Stimulated activated CD4-positive, alpha-beta T cell treated with anti-CD3 and anti-CD28 coated beads, Interleukin-4, amount 100 ng/mL, for 1 hour (primary cell): Measurements from ENCODE around the gene DFFB.

Experiments
- DNase-seq: peaks from one replicate; pipeline ENCODE4 v3.0.0-alpha.2; 2020

The DFFB gene

DNA sequence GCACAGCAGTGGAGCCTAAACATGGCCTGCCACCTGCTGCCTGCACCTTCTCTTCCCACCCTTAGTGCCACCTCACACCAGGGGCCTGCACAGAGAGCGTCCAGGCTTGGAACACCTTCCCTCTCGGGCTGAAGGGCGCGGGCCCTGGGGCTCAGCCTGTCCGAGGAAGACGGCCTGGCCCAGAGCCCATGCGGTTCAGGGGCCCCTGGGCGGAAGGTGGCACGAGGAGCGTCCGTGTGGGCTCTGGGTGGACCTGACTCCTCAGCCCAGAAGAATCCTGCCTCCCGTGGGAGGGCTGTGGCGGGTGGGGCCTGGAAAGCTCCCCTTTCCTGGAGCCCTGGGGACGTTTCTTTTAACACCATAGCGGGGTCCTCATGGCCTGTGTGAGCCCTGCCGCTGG, 19.4 kb downstream of the DFFB start:
- no peak for DNase-seq

DNA sequence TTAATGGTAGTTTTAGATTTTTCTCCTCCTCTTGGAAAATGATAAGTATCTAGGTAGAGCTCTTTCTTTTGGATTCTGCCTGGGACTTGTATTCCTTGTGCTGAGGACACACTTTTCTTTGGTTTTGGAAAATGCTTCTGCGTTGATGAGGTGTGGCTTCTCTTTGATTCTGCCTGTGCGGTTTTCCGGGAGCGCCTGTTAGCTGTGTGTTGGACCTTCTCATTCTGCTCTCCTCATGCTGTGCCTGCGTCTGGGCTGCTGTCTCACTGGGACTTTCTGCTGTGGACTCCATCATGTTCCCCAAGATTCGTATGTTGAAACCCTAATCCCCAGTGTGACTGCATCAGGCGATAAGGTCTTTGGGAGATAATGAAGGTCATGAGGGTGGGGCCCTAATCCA, 21.8 kb downstream of the DFFB start:
- DNase-seq: no peak

DNA sequence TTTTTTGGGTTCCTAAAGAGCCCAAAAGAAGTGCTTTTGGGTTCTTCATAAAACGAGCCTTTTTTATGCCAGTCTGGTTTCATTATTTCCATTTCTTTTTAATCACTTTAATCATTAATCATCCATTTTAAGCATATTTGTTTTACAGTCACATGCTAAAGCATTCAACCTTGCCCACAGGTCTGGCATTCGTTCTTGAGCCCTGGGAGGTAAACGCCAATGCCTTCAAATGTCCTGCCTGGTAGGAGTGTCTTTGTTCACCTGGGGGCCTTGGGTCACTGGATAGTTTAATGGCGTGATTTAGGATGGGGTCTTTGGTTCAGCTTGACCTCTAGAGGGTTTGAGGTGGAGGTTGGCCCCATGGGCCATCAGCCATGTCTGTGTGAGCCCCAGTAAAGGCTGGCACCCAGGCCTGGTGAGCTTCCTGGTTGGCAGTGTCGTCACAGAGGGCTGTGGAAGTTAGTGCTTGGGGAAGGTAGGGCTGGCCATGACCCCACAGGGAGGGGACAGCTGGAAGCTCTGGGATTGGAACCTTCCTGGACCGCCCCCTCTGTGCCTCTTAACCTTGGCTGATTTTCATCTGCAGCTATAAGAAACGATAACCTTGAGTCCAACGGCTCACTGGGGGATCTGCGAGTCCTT, 22.6 kb downstream of the DFFB start:
- no peak for DNase-seq

GRCh38 chr1:3880429-3881192, 23.3 kb downstream of the DFFB start:
- DNase-seq: no peak

GRCh38 chr1:3881193-3881480, 23.9 kb downstream of the DFFB start:
- DNase-seq: no peak

GRCh38 chr1:3883194-3883925, 26.1 kb downstream of the DFFB start:
- no peak for DNase-seq

GRCh38 chr1:3884966-3885365, 27.7 kb downstream of the DFFB start:
- DNase-seq: no peak

DNA sequence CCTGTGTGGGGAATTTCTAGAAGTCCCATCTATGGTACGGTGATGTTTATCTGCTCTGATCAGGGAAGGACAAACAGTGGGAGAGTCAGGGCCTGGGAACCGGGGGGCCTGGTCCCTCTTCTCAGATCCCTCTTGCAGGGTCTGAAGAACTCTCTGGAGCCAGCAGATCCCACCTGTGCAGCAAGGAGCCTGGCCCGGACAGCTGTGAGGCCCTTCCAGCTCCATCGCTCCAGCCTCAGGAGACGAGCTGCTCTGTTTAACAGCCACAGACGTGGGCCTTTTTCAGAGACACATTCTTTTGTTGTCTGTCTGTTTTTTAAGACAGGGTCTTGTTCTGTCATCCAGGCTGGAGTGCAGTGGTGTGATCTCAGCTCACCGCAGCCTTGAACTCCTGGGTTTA, 28.3 kb downstream of the DFFB start:
- DNase-seq: no peak

GRCh38 chr1:3886106-3886670, 28.9 kb downstream of the DFFB start:
- no peak for DNase-seq

GRCh38 chr1:3886691-3887090, 29.4 kb downstream of the DFFB start:
- no peak for DNase-seq

DNA sequence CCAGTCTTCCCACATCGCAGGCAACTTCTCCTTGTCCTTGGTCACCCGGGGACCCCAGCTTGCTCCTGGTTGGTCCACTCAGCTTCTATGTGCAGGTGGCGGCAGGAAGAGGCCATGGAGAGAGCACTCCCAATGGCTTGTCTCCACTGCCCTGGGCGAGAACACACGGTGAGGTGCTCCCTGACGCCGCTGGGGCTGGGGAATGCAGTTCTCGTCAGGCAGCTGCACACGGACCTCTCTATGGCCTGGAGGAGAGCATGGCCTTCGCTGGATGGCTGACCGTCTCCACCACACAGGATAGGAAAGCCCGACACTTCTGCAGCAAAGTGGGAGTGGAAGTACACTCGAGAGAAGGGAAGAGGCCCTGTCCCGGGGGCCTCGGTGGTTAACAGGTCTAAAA, 31.0 kb downstream of the DFFB start:
- no peak for DNase-seq

GRCh38 chr1:3889936-3890335, 32.7 kb downstream of the DFFB start:
- no peak for DNase-seq

DNA sequence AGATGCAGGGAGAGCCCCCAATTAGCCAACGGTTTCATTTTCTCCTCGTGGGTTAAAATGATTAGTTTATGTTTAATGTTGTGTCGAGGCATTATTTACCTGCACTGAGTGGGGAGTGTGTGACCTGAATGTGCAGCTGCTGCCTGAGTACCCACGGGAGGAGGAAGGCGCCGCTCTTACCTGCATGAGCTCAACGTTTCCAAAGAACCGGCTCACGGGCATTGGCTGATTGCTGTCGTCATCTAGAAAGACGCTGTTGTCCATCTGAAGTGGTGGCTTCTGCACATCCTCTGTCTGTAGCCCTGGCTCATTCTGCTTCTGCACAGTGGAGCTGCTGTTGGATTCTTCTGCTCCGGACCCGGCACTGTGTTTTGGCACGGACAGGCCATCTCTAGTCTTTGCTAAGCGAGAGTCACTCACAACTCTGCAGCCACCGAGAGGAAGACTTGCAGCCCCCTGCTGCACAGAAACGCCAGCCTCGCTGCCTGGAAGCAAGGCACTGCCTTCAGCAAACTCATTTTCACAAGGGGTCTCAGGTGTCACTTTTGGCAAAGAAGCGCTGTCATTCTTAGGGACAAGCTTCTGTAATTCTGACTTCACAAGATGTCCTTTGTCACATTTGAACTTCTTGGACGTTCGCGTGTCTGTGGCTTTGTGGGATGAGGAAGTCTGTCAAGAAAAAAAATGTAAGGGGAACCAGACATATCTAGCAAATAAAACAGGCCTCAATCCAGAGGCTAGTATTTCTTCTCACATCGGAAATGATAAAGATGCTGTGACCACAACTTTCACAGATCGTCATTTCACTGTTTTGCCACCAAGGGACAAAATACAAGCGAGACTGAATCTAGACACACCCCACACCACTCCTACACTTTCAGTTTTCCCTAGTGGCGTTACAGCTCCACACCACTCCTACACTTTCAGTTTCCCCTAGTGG, 33.4 kb downstream of the DFFB start:
- DNase-seq: no peak

GRCh38 chr1:3891329-3891865, 34.1 kb downstream of the DFFB start:
- DNase-seq: no peak

- no peak for DNase-seq
Observed at GRCh38 chr1:3892748-3893147, 35.5 kb downstream of the DFFB start.

GRCh38 chr1:3893190-3893589, 35.9 kb downstream of the DFFB start:
- DNase-seq: no peak

- DNase-seq: no peak
Observed at GRCh38 chr1:3894626-3895278, 37.5 kb downstream of the DFFB start.

DNA sequence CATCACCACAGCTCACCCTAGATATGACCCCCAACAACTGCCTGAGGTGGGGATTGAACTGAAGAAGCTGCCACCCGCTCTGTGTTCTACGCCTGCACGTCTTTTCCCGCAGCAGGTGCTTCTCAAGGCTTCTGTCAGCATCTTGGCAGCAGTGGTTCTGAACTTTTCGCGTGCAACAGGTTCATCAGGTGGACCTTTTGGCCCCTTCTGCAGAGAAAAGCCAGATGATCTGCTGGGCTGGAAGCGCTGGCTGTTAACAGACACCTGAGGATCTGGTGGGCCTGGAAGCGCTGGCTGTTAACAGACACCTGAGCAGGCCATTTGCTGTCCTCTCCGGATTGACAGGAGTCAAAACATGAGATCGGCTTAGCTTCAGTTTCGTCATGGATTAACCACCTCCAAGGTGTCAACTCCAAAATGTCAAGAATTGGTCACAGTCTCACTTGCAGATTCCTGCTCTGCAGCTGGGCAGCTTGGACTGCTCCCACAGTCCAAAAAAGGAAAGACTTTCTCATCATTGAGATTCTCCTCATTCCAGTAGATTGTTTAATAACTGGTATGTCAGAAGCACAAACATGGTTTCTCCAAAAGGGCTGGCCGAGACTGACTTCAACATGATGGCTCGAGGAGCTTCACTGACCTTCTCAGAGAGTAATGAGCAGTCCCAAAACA, 38.1 kb downstream of the DFFB start:
- DNase-seq: no peak

GRCh38 chr1:3895951-3896325, 38.7 kb downstream of the DFFB start:
- DNase-seq: no peak

DNA sequence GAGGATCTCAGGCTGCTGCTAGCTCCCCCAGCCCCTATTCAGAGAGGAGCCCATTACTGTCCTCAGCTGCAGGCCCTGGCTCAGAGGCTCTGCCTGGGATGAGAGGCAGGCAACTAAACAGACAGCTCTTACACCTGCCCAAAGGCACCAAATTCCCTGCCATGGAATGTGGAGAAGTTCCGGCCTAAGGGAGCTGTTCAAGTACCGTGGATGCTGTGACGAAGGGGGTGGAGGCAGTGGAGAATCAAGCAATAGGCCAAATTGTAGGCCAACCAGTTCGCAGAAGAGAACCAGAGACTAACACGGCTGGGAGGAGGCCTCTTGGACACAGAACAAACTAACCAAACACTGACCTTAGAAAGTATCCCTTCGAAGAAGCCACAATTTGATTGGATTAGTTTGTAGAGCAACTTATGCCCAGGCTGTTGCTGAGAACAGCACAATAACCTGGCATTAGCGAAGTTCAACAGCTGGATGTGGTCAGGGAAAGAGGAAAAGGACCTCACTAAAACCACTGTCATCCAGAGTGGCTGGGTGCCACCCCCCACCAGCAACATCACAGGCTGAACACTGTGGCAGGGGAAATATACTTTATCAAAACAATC, 39.2 kb downstream of the DFFB start:
- DNase-seq: no peak

DNA sequence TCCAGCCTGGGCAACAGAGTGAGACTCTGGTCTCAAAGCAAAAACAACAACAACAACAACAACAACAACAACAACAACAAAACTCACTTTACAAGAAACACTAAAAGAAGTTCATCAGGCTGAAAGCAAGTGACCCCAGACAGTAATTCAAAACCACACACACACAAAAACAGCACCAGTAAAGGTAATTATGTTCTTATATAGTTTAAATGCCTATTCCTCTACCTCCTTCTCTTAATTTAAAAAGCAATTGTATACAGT, 41.1 kb downstream of the DFFB start:
- no peak for DNase-seq
